GM21576 (cell line): Measurements from ENCODE around the gene TRMT2A.
"Not testable (repeated sequence)": the region's sequence is repeated elsewhere in the genome, so short reads cannot be mapped to it uniquely, and the experiment has no call there.

ENCODE experiments used
- ATAC-seq: cut with Tn5 transposase; IDR thresholded peaks from one replicate; pipeline ENCODE4 v1.9.1; 2021; ENCODE audit warnings: mild to moderate bottlenecking, moderate library complexity; ENCODE audit not compliant: unreplicated experiment

TRMT2A gene, protein sequence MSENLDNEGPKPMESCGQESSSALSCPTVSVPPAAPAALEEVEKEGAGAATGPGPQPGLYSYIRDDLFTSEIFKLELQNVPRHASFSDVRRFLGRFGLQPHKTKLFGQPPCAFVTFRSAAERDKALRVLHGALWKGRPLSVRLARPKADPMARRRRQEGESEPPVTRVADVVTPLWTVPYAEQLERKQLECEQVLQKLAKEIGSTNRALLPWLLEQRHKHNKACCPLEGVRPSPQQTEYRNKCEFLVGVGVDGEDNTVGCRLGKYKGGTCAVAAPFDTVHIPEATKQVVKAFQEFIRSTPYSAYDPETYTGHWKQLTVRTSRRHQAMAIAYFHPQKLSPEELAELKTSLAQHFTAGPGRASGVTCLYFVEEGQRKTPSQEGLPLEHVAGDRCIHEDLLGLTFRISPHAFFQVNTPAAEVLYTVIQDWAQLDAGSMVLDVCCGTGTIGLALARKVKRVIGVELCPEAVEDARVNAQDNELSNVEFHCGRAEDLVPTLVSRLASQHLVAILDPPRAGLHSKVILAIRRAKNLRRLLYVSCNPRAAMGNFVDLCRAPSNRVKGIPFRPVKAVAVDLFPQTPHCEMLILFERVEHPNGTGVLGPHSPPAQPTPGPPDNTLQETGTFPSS

DNA sequence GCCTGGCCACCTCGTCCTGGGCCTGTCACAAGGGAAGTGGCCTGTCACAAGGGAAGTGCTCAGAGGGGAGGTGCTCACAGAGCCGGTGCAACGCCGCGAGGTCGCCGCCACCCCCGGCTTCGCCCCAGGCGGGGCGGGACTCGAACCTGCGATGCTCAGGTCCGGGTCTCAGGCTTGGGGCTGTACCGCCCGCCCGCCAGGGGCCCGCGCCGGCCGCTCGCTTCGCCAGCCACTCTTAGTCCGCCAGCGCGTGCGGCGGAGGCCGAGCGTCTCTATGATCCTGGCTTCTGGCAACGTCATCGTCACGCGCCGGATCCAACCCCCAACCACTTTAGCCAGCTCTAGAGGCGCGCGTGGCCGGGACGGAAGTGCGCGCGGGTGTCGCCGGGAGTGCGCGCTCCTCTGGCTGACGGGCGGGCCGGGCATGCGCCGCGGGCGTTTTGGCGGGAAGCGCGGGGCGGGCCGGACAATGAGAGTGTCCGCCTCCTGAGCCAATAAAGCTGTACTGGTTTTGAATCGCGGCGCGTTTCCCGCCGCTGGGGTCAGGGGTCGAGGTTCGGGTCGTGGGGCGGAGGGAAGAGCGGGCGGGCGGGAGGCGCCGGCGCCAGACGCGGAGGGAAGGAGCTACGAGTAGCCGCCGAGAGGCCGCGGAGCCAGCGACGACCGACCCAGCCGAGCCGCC, at the start of gene TRMT2A:
TRMT2A (minus strand) TSS at position 276 of the 682 bp plus-strand sequence. CDS start 320 bp downstream, outside the sequence.
- ATAC-seq, result peak; percentile 71

DNA sequence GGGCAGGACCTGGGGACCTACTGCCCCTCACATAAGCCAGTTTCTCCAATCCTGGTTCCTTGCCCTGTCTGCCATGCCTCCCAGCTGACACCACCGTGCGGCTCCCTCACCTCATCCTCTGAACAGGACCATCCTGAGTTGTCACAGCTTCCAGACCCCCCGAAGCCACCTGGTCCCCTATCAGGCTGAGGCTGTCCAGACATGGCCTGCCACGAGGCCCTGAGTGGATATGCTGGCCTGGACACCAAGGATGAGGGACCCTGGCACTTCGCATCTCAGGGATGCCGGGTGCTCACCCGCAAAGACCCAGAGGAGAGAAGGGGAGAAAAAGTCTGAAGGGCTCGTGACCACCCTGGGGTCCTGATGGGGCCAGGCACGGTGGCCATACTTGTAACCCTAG, 49.7 kb upstream of the TRMT2A start:
- no peak for ATAC-seq

DNA sequence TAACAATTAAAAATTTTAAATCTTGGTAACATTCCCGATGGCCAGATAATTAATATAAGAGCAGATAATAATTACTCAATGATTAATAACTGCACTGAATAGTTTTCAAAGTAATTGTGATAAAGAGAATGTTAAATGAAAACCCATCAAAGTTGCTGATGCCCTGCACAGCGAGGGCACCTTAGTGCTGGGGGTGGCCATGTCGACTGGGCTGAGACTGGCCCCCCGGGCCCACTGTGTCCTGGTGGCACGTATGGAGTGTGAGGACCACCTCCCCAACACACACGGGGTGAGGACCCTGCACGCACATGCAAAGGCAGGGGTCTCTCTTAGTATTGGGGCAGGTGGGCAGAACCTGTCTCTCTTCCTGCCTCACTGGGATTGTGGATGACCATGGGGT, 48.9 kb upstream of the TRMT2A start:
- ATAC-seq, result no peak

DNA sequence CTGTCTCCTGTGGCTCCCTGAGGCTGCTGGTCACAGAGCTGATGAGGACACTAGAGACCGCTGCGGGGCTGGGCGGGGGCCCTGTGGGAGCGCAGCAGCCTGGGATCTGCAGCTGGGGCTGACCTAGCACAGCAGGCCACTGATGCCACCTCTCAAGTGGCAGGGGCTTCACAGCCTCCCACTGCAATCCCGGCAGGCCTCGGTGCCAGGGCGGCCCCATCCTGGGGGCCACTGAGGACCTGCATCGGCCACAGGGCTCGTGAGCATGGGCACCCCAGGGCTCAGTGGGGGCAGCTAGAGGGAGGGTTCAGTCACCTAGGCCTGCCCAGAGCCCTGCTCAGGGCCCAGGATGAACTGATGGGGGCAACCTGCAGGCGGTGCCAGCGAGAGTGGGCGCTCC, 48.4 kb upstream of the TRMT2A start:
- no peak for ATAC-seq

DNA sequence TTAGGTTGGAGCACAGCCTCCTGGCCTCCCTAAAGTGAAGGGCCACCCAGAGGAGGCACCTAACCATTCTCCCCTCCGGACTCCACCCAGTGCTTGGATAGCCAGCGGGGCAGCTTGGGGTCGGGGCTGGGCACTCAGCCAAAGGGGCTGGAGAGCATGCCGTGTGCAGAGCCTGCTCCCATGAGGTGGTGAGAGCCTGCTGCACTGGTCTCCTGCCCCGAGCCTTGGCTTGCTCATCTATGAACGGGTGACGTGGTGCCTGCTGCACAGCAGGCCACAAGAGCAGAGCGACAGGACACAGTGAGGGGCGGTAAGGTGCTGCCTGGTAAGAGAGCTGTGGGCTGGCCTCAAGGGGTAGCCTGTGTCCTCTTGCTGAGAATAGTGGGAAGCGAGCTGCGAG, 47.8 kb upstream of the TRMT2A start:
- no peak for ATAC-seq

DNA sequence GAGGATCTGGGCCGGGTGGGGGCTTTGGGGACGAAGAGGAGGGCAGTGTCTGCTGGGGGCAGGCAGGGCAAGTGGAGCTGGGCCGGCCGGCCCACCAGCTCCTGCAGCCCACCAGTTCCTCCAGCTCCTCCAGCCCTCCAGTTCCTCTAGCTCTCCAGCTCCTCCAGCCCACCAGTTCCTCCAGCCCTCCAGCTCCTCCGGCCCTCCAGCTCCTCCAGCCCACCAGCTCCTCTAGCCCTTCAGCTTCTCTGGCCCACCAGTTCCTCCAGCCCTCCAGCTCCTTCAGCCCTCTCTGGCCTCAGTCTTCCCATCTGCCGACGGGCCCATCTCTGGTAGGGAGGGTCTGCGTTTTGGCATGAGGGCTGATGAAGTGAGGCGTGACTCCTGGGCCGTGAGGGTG, 43.0 kb upstream of the TRMT2A start:
- ATAC-seq, result no peak

DNA sequence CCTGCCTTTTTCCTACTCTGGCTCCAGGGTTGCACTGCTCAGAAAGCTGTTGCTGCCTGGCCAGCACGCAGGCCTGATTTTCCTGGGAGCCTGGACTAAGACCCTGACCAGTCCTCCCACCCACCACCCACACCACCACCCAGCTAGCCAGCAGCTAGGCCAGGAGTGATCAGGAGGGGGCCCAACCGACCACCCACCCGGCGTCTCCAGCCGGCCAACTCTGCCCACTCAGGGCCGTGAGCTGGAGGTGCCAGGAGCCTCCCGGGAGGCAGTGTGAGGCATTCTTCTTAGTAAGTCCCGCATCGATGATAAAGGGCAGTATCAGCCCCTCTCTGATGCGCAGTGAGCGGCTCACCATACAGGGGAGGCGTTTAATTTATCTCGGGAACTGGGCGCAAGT, 42.5 kb upstream of the TRMT2A start:
- not testable (repeated sequence) for ATAC-seq

DNA sequence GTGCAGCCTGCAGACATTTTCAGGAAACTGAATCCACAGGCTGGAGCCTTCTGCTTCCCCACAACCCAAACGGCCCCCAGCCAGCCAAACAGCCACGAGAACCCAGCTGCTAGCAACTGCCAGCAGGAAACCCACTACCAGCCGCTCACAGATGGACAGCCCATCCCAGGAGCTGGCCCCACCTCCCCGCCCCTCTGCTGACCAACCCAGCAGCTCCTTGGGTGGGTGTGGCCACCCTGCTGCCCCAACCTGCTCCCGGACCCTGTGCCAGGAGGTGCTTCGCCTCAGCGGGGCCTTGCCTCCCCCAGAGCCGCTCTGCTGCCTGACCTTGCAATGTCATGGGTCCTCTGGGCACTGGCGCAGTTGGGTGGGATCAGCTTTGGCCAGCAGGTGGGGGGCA, 42.0 kb upstream of the TRMT2A start:
- ATAC-seq, result no peak

DNA sequence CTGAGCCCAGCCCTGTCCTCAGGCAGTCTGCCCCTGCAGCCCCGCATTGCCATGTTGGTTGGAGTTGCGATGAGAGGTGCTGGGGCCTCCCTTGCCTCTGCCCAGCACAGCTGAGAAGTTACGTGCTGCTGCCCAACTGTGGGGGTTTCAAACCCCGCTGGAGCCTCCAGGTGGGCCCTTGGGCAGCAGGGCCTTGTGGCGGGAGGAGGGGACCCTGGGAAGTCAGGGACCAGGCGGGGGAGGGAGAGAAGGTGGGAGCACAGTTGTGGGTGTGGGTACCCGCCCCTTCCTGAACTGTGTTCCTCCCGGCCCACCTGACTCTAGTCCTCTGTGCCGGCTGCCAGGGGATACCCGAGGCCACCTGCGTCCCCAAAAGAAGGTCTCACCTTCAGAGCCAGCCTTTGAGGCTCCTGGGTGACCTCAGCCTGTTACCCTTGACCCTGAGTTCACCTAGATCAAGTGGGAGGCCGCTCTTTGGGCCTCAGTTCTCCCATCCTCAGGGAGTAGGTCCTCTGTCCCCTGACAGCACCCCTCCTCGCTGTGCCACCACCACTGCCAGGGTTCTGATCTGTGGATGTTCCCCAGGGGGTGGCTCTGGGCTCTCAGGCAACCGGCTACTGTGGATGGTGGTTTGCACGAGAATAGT, 41.5 kb upstream of the TRMT2A start:
- ATAC-seq, result no peak

DNA sequence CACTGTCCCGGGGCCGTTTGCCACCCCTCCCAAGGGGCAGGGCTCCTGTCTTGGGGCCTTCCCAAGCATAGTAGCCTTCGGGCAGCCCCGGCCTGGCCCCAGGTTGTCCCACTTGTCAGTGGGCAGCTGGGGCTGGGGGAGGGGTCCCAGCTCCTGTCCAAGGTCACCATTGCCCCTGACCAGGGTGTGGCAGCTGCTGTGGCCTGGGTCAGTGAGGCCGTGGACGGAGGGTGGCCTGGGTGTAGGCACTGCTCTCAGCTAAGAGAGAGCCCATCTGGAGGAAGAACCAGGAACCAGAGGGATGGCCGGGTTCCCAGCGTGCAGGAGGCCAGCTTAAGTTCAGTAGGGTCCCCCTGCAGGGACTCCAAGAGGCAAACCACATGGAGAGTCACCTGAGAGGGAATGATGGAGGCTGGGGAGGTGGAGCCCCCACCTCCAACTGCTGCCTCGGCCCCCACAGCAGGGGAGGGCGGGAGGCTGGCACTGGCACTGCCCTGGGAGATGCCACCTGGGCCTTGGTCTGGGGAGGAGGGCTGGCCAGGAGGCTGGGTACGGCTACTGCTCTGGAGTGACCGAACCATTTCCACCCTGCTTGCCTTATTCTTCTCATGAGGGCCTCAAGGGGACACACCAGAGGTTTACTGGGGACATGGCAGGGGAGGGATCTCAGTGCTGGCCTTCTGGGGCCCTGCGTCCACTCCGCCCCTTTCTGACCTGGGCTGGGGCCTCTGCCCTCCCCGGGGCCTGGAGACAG, 40.6 kb upstream of the TRMT2A start:
- ATAC-seq, result no peak

DNA sequence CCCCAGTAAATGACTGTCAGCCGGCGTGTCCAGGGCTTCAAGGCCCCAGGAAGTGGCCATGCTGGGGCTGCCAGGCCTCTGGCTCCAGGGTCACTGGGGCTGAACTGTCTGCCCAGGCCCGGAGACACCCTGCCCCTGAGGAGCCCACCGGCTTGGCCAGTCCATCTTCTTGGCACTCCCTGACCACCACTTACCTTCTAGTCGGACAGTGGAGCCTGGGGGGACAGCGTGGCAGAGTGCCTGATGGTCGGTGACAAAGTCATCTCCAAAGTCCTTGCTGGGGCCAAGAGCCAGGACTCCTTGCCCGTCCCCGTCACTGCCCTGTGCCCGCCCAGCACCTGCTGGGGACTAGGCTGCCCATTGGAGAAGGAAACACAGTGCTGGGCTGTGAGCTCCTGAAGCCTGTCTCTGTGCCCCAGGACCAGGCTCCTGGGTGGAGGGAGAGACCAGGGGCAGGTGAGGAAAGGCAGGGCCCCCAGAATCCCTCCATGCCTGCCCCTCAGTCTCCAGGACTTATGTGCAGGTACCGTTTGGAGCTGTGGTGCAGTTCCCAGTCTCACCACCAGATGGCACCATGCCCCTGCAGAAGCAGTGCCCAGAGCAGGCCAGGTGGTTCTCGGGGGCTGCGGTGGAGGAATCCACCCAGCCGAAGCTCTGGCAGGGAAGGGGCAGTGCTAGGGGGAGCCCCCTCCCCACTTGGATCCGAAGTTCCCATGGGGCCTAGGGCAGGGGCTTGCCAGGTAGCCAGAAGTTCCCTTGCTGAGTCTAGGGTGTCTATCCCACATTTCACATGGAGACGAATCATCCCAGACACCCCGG, 39.8 kb upstream of the TRMT2A start:
- no peak for ATAC-seq

DNA sequence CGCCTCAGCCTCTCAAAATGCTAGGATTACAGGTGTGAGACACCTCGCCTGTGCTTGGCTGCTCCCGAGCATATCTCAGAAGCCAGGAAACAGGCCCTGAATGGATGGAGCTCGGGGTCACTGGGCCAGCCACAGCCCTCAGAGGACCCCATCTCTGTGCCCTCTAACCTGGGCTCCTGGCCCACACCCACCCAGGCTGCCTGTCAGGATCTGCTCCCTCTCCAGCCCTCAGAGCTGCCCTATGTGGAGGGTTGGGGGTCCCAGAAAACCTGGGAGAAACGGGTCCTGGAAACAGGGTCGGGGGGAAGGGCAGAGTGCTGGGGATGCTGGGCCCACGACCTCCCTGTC, 39.0 kb upstream of the TRMT2A start:
- ATAC-seq, result no peak

DNA sequence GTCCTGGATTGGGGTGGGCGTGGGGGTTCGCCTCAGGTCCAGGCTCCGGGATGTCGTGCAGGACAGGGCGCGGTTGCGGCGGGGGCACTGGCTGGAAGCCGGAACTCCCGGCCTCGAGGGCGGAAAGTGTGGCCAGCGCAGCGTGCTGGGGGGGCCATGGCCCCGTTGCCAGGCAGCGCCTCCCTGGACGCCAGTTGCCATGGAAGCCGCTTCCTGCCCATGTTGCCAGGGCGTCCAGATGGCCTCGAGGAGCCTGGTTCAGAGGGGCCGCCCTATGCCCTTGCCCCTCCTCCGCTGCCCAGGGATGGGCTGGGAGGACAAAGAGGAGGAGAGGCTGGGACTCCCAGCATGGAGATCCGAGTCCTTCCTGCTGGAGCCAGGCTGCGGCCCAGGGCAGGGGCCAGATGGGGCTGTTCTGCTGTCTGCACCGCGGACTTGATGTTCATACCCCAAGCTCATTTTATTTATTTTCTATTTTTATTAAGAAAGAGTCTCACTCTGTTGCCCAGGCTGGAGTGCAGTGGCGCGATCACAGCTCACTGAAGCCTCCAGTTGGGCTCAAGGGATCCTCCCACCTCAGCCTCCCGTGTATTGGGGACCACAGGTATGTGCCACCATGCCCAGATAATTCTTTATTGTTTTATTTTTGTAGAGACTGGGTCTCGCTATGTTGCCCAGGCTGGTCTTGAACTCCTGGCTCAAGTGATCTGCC, 38.5 kb upstream of the TRMT2A start:
- no peak for ATAC-seq

DNA sequence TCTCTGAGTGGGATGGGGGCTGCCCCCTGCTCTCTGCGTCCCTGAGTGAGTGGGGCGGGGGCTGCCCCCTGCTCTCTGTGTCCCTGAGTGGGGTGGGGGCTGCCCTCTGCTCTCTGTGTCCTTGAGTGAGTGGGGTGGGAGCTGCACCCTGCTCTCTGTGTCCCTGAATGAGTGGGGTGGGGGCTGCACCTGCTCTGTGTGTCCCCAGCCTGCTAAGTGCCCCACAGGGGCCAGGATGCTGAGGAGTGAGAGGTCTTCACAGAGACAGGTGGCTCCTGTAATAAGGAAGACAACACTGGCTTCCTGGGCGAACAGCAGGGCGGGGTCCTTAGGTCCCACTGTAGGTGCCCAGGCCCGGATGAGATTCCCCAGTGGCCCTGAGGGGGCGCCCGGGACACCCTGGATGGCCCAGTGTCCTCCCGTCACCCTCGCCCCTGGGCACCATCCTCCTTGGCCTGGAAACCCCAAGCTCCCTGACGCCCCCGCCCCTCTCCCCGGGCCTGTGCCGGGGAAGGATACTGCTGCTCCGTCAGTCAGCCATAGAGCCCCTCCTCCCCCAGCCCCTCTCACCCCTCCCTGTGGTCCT, 37.7 kb upstream of the TRMT2A start:
- ATAC-seq, result no peak

DNA sequence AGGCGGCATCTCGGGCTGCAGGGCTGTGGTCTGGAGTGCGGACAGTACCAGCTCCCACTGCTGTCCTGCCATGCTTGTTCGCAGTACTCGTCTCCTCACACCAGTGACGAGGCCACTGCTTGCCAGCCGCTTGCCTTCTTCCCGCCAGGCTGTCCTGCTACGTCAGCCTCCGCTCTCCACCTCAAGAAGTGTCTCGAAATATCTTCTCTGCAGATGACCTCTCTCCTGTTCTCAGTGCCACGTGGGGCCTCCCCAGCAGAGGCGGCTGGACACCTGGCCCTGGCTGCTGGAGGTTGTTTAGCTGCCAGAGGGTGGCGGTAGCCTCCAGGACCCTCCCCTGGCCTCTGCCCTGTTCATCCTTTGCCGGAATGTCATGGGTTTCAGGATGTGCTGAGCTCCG, 36.9 kb upstream of the TRMT2A start:
- no peak for ATAC-seq

DNA sequence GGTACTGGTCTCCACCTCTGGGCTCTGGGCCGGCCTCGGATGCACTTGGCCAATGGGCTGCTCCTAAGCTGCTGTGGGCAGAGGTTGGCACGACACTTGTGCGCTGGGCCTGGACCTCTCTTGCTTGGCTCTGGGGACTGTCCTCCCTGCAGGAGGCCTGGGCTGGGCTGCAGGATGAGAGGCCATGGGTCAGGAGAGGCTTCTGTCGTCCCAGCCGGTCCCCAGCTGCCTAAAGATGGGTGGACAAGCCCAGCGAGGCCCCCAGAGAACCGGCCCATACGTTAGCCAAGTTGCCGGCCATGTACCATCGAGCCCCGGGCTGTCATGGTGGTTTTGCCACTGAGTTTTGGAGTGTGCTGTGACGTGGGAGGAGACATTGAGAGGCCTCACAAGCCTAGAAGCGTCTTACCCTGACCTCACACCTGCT, 35.5 kb upstream of the TRMT2A start:
- ATAC-seq, result no peak

DNA sequence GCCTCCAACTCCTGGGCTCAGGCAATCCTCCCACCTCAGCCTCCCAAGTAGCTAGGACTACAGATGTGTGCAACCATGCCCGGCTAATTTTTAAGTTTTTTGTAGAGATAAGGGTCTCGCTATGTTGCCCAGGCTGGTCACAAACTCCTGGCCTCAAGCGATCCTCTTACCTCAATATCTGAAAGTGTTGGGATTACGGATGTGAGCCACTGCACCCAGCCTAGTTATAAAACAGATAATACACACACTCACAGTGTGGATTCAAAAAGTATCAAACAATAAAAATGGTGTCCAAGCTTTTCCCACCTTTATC, 34.2 kb upstream of the TRMT2A start:
- no peak for ATAC-seq

DNA sequence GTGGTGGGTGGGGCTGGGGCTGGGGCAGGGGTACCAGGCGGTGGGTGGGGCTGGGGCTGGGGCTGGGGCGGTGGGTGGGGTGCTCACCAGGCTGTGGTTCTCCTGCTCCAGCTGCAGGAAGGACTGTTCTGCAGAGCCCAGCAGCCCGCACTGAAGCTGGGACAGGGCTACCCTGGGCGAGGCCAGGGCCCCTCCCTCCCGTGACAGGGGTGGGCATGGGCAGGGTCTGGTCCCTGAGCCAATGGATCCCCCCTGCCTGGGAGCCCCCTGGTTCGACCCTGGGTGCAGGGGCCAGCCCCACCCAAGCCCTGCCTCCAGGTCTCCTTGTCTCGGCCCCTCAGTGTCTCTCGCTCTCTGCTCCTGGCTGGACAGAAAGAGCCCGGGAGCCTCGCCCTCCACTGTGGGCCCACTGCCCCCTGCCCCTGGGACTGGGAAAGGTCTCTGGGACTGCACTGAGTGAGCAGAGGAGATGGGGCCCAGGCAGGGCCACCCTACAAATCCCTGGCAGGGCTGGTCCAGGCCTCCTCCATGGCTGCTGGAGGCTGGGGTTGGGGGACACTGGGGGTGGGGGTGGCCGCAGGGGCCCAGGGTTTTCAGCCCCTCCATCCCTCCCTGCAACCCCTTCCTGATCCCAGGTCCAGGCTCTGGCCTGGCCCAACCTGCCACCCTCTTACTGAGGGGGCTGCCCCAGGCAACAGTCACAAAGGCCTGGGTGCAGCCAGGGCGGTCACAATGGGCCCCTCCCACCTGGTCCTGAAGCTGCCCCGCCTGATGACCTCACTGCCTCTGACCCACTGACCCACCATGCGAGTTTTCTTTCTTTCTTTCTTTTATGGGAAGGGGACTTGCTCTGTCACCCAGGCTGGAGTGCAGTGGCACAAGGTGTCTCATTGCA, 33.6 kb upstream of the TRMT2A start, which contains the start of gene CCDC188:
CCDC188 (minus strand) TSS at position 675 of the 895 bp plus-strand sequence; CDS start at position 606, 69 bp downstream.
- no peak for ATAC-seq
